ENCODE measurements around the gene WWOX.

Gene WWOX

GRCh38 chr16:78866521-78866920 lies 767.1 kb downstream of the WWOX start:
- no peaks in the 10 kb centered on the region for H3K36me3 ChIP-seq (ENCODE audit: control insufficient read depth, insufficient read depth, low read length, severe bottlenecking)
- H3K27me3 ChIP-seq (replicated peaks; ENCODE audit: control insufficient read depth, insufficient read depth, low read length), result no peaks in the 10 kb centered on the region
- peak overlapping the region; percentile 30 for H3K4me3 ChIP-seq (ENCODE audit: low read length)
- peaks cover 13% of the 10 kb centered on the region for H3K4me1 ChIP-seq (ENCODE audit: control insufficient read depth, insufficient read depth, low read length)
- no peak overlapping the region for H3K9ac ChIP-seq (ENCODE audit: low read length)
- no peak for DNase-seq (ENCODE audit: low read depth)
- no peaks in the 10 kb centered on the region for H3K9me3 ChIP-seq (ENCODE audit: control insufficient read depth, low read length)

GRCh38 chr16:78869492-78869891 lies 770.0 kb downstream of the WWOX start:
- Histone ChIP-seq H3K4me3 (ENCODE audit: low read length) (no peak overlapping the region), H3K9ac (ENCODE audit: low read length) (no peak overlapping the region), H3K27me3 (replicated peaks; ENCODE audit: control insufficient read depth, insufficient read depth, low read length) (no peaks in the 10 kb centered on the region), H3K36me3 (ENCODE audit: control insufficient read depth, insufficient read depth, low read length, severe bottlenecking) (no peaks in the 10 kb centered on the region), H3K9me3 (ENCODE audit: control insufficient read depth, low read length) (no peaks in the 10 kb centered on the region), H3K4me1 (ENCODE audit: control insufficient read depth, insufficient read depth, low read length) (peaks cover 13% of the 10 kb centered on the region)
- no peak for DNase-seq (ENCODE audit: low read depth)

- H3K36me3 ChIP-seq (ENCODE audit: control insufficient read depth, insufficient read depth, low read length, severe bottlenecking), result no peaks in the 10 kb centered on the region
- no peaks in the 10 kb centered on the region for H3K9me3 ChIP-seq (ENCODE audit: control insufficient read depth, low read length)
- H3K27me3 ChIP-seq (replicated peaks; ENCODE audit: control insufficient read depth, insufficient read depth, low read length), result no peaks in the 10 kb centered on the region
- H3K4me1 ChIP-seq (ENCODE audit: control insufficient read depth, insufficient read depth, low read length), result peaks cover 8% of the 10 kb centered on the region
- H3K9ac ChIP-seq (ENCODE audit: low read length), result no peak overlapping the region
- DNase-seq (ENCODE audit: low read depth), result no peak
- no peak overlapping the region for H3K4me3 ChIP-seq (ENCODE audit: low read length)
These were observed 771.8 kb downstream of the WWOX start for GRCh38 chr16:78871241-78871640.

GRCh38 chr16:78876671-78877070 lies 777.2 kb downstream of the WWOX start:
- Histone ChIP-seq H3K9me3 (ENCODE audit: control insufficient read depth, low read length) (no peaks in the 10 kb centered on the region), H3K27me3 (replicated peaks; ENCODE audit: control insufficient read depth, insufficient read depth, low read length) (no peaks in the 10 kb centered on the region), H3K4me3 (ENCODE audit: low read length) (no peak overlapping the region), H3K36me3 (ENCODE audit: control insufficient read depth, insufficient read depth, low read length, severe bottlenecking) (no peaks in the 10 kb centered on the region), H3K9ac (ENCODE audit: low read length) (no peak overlapping the region), H3K4me1 (ENCODE audit: control insufficient read depth, insufficient read depth, low read length) (no peaks in the 10 kb centered on the region)
- DNase-seq (ENCODE audit: low read depth), result no peak

DNA sequence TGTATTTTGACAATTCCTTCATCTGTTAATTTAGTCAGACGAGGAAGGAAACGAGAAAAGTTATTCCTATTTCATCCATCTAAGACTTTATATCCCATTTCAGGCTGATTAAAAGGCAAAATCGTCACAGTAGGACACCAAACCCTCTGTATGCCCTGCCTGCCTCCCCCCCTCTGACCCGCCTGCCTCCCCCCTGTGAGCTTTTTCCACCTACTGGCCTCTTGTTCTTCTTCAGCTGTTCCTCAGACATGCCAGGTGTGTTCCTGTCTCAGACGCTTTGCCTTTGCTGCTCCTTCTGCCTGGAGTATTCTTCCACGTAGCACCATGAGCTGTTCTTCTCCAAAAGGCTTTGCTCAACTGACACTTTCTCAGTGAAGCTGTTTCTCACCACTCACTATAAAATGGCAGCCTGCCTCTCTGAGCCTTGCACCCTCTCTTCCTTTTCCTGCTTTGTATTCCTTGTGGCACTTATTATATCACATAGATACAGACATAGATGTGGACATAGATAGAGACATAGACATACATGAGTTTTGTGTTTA lies 777.7 kb downstream of the WWOX start:
- DNase-seq (ENCODE audit: low read depth), result no peak
- H3K9ac ChIP-seq (ENCODE audit: low read length), result no peak overlapping the region
- H3K27me3 ChIP-seq (replicated peaks; ENCODE audit: control insufficient read depth, insufficient read depth, low read length), result no peaks in the 10 kb centered on the region
- H3K4me3 ChIP-seq (ENCODE audit: low read length), result no peak overlapping the region
- H3K4me1 ChIP-seq (ENCODE audit: control insufficient read depth, insufficient read depth, low read length), result no peaks in the 10 kb centered on the region
- H3K36me3 ChIP-seq (ENCODE audit: control insufficient read depth, insufficient read depth, low read length, severe bottlenecking), result no peaks in the 10 kb centered on the region
- no peaks in the 10 kb centered on the region for H3K9me3 ChIP-seq (ENCODE audit: control insufficient read depth, low read length)

GRCh38 chr16:78878570-78878969 lies 779.1 kb downstream of the WWOX start:
- Histone ChIP-seq H3K4me3 (ENCODE audit: low read length) (no peak overlapping the region), H3K4me1 (ENCODE audit: control insufficient read depth, insufficient read depth, low read length) (no peaks in the 10 kb centered on the region), H3K36me3 (ENCODE audit: control insufficient read depth, insufficient read depth, low read length, severe bottlenecking) (no peaks in the 10 kb centered on the region), H3K27me3 (replicated peaks; ENCODE audit: control insufficient read depth, insufficient read depth, low read length) (no peaks in the 10 kb centered on the region), H3K9ac (ENCODE audit: low read length) (no peak overlapping the region), H3K9me3 (ENCODE audit: control insufficient read depth, low read length) (no peaks in the 10 kb centered on the region)
- DNase-seq (ENCODE audit: low read depth), result no peak

GRCh38 chr16:78879011-78879410 lies 779.6 kb downstream of the WWOX start:
- no peaks in the 10 kb centered on the region for H3K4me1 ChIP-seq (ENCODE audit: control insufficient read depth, insufficient read depth, low read length)
- no peak for DNase-seq (ENCODE audit: low read depth)
- H3K27me3 ChIP-seq (replicated peaks; ENCODE audit: control insufficient read depth, insufficient read depth, low read length), result no peaks in the 10 kb centered on the region
- no peaks in the 10 kb centered on the region for H3K36me3 ChIP-seq (ENCODE audit: control insufficient read depth, insufficient read depth, low read length, severe bottlenecking)
- no peaks in the 10 kb centered on the region for H3K9me3 ChIP-seq (ENCODE audit: control insufficient read depth, low read length)
- no peak overlapping the region for H3K4me3 ChIP-seq (ENCODE audit: low read length)
- H3K9ac ChIP-seq (ENCODE audit: low read length), result no peak overlapping the region

GRCh38 chr16:78882150-78882549 lies 782.7 kb downstream of the WWOX start:
- H3K27me3 ChIP-seq (replicated peaks; ENCODE audit: control insufficient read depth, insufficient read depth, low read length), result no peaks in the 10 kb centered on the region
- no peaks in the 10 kb centered on the region for H3K36me3 ChIP-seq (ENCODE audit: control insufficient read depth, insufficient read depth, low read length, severe bottlenecking)

GRCh38 chr16:78882751-78883150 lies 783.3 kb downstream of the WWOX start:
- H3K4me3 ChIP-seq (ENCODE audit: low read length), result no peak overlapping the region
- H3K36me3 ChIP-seq (ENCODE audit: control insufficient read depth, insufficient read depth, low read length, severe bottlenecking), result no peaks in the 10 kb centered on the region
- no peak for DNase-seq (ENCODE audit: low read depth)
- no peaks in the 10 kb centered on the region for H3K9me3 ChIP-seq (ENCODE audit: control insufficient read depth, low read length)
- H3K9ac ChIP-seq (ENCODE audit: low read length), result no peak overlapping the region
- no peaks in the 10 kb centered on the region for H3K4me1 ChIP-seq (ENCODE audit: control insufficient read depth, insufficient read depth, low read length)
- H3K27me3 ChIP-seq (replicated peaks; ENCODE audit: control insufficient read depth, insufficient read depth, low read length), result no peaks in the 10 kb centered on the region

More at GRCh38 chr16:78882150-78882549, 782.7 kb downstream of the WWOX start:
- H3K9me3 ChIP-seq (ENCODE audit: control insufficient read depth, low read length), result no peaks in the 10 kb centered on the region
- no peaks in the 10 kb centered on the region for H3K4me1 ChIP-seq (ENCODE audit: control insufficient read depth, insufficient read depth, low read length)
- DNase-seq (ENCODE audit: low read depth), result no peak
- no peak overlapping the region for H3K9ac ChIP-seq (ENCODE audit: low read length)
- H3K4me3 ChIP-seq (ENCODE audit: low read length), result no peak overlapping the region

GRCh38 chr16:78884204-78884603 lies 784.8 kb downstream of the WWOX start:
- Histone ChIP-seq H3K9me3 (ENCODE audit: control insufficient read depth, low read length) (no peaks in the 10 kb centered on the region), H3K36me3 (ENCODE audit: control insufficient read depth, insufficient read depth, low read length, severe bottlenecking) (no peaks in the 10 kb centered on the region), H3K27me3 (replicated peaks; ENCODE audit: control insufficient read depth, insufficient read depth, low read length) (no peaks in the 10 kb centered on the region), H3K4me3 (ENCODE audit: low read length) (no peak overlapping the region), H3K4me1 (ENCODE audit: control insufficient read depth, insufficient read depth, low read length) (no peaks in the 10 kb centered on the region), H3K9ac (ENCODE audit: low read length) (no peak overlapping the region)
- DNase-seq (ENCODE audit: low read depth), result no peak

- Histone ChIP-seq H3K4me3 (ENCODE audit: low read length) (no peak overlapping the region), H3K9me3 (ENCODE audit: control insufficient read depth, low read length) (no peaks in the 10 kb centered on the region), H3K4me1 (ENCODE audit: control insufficient read depth, insufficient read depth, low read length) (no peaks in the 10 kb centered on the region), H3K9ac (ENCODE audit: low read length) (no peak overlapping the region), H3K36me3 (ENCODE audit: control insufficient read depth, insufficient read depth, low read length, severe bottlenecking) (no peaks in the 10 kb centered on the region), H3K27me3 (replicated peaks; ENCODE audit: control insufficient read depth, insufficient read depth, low read length) (no peaks in the 10 kb centered on the region)
- no peak for DNase-seq (ENCODE audit: low read depth)
These were observed 789.9 kb downstream of the WWOX start for GRCh38 chr16:78889346-78889745.

GRCh38 chr16:78890373-78890895 lies 791.0 kb downstream of the WWOX start:
- H3K4me1 ChIP-seq (ENCODE audit: control insufficient read depth, insufficient read depth, low read length), result no peaks in the 10 kb centered on the region
- DNase-seq (ENCODE audit: low read depth), result no peak

More at GRCh38 chr16:78890373-78890895, 791.0 kb downstream of the WWOX start:
- Histone ChIP-seq H3K9me3 (ENCODE audit: control insufficient read depth, low read length) (no peaks in the 10 kb centered on the region), H3K4me3 (ENCODE audit: low read length) (no peak overlapping the region), H3K27me3 (replicated peaks; ENCODE audit: control insufficient read depth, insufficient read depth, low read length) (no peaks in the 10 kb centered on the region), H3K36me3 (ENCODE audit: control insufficient read depth, insufficient read depth, low read length, severe bottlenecking) (no peaks in the 10 kb centered on the region), H3K9ac (ENCODE audit: low read length) (no peak overlapping the region)
